ENCODE data around the gene SWAP70. TPM values are rescaled to one million over a fixed set of nuclear protein-coding genes. Genes with fewer than 3 reads are reported as not detected.

SWAP70 gene
- total RNA-seq, 1 experiment from 2014 or later: 13.0 TPM

DNA sequence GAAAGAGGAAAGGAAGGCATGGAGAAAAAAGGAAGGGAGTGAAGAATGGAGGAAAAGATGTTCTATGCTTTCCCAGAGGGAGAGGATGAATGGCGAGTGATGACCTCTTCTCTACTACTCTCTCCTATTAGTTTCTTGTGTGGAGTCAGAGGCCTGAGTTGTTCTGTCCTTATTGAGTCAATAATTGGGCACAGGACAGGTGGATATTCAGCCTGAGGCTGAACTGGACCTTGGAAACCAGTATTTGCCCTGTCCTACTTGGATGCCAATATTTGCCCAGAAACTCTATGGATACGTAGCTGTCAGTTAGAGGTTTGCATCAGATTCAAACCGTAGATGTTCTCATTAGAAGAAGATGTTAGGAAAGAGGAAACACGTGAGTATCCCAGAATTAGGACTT, 17.6 kb upstream of the SWAP70 start:
- DNase-seq (ENCODE audit: unreplicated experiment): no peak
- intact Hi-C loops (cut with micrococcal nuclease): no loop called here
- H3K9me3 Mint-ChIP-seq (ENCODE audit: unreplicated experiment): peaks cover 8% of the 10 kb centered on the region
- ChIA-PET POLR2A (no interaction called here), CTCF (interaction anchor here (1.5 kb wide), 1 partner anchor 33 kb away, joined by 4 read pairs; no protein-coding TSS in a partner anchor)
- BruUV-seq (replicated peaks): no TSS peak
- no peaks in the 10 kb centered on the region for H3K27me3 Mint-ChIP-seq (ENCODE audit: insufficient read depth, unreplicated experiment)
- H3K4me1 Mint-ChIP-seq (ENCODE audit: insufficient read depth, unreplicated experiment): no peaks in the 10 kb centered on the region
- TF ChIP-seq, protein P1, sequence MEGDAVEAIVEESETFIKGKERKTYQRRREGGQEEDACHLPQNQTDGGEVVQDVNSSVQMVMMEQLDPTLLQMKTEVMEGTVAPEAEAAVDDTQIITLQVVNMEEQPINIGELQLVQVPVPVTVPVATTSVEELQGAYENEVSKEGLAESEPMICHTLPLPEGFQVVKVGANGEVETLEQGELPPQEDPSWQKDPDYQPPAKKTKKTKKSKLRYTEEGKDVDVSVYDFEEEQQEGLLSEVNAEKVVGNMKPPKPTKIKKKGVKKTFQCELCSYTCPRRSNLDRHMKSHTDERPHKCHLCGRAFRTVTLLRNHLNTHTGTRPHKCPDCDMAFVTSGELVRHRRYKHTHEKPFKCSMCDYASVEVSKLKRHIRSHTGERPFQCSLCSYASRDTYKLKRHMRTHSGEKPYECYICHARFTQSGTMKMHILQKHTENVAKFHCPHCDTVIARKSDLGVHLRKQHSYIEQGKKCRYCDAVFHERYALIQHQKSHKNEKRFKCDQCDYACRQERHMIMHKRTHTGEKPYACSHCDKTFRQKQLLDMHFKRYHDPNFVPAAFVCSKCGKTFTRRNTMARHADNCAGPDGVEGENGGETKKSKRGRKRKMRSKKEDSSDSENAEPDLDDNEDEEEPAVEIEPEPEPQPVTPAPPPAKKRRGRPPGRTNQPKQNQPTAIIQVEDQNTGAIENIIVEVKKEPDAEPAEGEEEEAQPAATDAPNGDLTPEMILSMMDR (IDR thresholded peaks at IDR 0.05; ENCODE audit: unreplicated experiment): no peak
- H3K4me3 Mint-ChIP-seq (ENCODE audit: unreplicated experiment): no peak overlapping the region
- H3K27ac Mint-ChIP-seq (ENCODE audit: low read depth, unreplicated experiment): no peak overlapping the region
- no peaks in the 10 kb centered on the region for H3K36me3 Mint-ChIP-seq (ENCODE audit: insufficient read depth, unreplicated experiment)

DNA sequence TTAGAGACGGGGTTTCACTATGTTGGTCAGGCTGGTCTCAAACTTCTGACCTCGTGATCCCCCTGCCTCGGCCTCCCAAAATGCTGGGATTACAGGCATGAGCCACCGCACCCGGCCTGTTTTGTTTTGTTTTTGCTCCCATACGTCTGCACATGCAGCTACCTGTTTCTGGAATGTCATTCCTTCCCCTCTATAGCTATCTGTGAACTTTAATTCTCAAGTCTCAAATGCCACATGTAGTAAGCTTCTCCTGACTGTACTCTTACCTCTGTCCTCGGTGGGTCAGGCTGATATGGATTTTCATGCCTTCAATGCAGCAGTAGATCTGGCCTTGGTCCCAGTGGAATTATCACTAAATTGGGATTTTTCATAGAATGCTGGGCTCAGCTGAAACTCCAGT, 12.4 kb upstream of the SWAP70 start:
- CTCF ChIA-PET: interaction anchor here (0.6 kb wide), 1 partner anchor 71 kb away, joined by 5 read pairs; no protein-coding TSS in a partner anchor
- TF ChIP-seq, protein P1 (IDR thresholded peaks at IDR 0.05; ENCODE audit: unreplicated experiment): no peak
- Mint-ChIP-seq H3K4me1 (ENCODE audit: insufficient read depth, unreplicated experiment) (peaks cover 5% of the 10 kb centered on the region), H3K27ac (ENCODE audit: low read depth, unreplicated experiment) (peak overlapping the region; percentile 31), H3K27me3 (ENCODE audit: insufficient read depth, unreplicated experiment) (no peaks in the 10 kb centered on the region), H3K9me3 (ENCODE audit: unreplicated experiment) (peaks cover 8% of the 10 kb centered on the region), H3K36me3 (ENCODE audit: insufficient read depth, unreplicated experiment) (no peaks in the 10 kb centered on the region), H3K4me3 (ENCODE audit: unreplicated experiment) (no peak overlapping the region)
- POLR2A ChIA-PET: interaction anchor here (1.2 kb wide), 1 partner anchor 13 kb away, joined by 4 read pairs; no protein-coding TSS in a partner anchor
- no peak for DNase-seq (ENCODE audit: unreplicated experiment)
- intact Hi-C loops (cut with micrococcal nuclease): no loop called here
- BruUV-seq (replicated peaks): no TSS peak

DNA sequence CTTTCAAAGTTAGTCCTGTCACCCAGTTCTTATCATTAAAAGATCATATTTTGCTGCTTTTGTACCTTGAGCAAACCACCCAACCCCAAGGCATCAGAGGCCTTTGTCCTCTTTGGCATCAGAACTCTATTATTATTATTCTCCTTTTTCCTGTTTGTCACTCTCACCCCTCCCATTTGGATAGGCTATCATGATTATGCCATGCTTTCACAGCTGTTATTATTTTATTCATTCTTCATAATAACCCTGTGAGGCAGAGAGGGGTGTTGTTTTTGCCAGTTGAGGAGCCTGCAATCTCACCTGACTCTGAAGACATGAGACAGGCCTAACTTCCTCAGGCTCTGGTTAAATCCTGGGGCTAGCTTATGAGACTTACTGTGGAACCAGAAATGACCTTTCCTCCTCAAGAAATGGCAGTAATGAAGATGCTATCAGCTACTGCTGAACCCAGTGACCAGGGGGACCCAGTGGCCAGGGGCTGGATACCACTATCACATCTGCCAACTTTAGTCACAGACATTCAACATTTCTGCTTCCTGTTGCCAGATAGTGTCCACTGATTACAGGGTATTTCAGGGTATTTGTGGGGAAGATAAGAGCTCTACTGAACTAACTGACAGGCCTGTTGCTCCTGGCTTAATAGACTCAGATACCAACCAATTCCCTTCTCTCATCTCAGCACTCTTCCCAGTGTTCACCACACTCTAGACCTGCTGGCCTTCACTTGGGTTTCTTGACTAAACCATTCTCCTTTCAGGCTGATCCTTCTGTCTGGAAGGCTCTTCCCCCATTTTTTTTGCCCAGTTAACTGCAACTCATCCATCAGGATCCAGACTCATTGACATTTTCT, 11.8 kb upstream of the SWAP70 start:
- H3K9me3 Mint-ChIP-seq (ENCODE audit: unreplicated experiment): peaks cover 8% of the 10 kb centered on the region
- intact Hi-C loops (cut with micrococcal nuclease): no loop called here
- POLR2A ChIA-PET: interaction anchor here (1.2 kb wide), 1 partner anchor 12 kb away, joined by 4 read pairs; no protein-coding TSS in a partner anchor
- TF ChIP-seq, protein P1 (IDR thresholded peaks at IDR 0.05; ENCODE audit: unreplicated experiment): no peak
- BruUV-seq (replicated peaks): no TSS peak
- H3K36me3 Mint-ChIP-seq (ENCODE audit: insufficient read depth, unreplicated experiment): no peaks in the 10 kb centered on the region
- no peaks in the 10 kb centered on the region for H3K27me3 Mint-ChIP-seq (ENCODE audit: insufficient read depth, unreplicated experiment)
- no peak overlapping the region for H3K4me3 Mint-ChIP-seq (ENCODE audit: unreplicated experiment)
- CTCF ChIA-PET: interaction anchor here (1.0 kb wide), 1 partner anchor 39 kb away, joined by 3 read pairs; no protein-coding TSS in a partner anchor
- peaks cover 5% of the 10 kb centered on the region for H3K4me1 Mint-ChIP-seq (ENCODE audit: insufficient read depth, unreplicated experiment)
- peak overlapping the region; percentile 31 for H3K27ac Mint-ChIP-seq (ENCODE audit: low read depth, unreplicated experiment)
- no peak for DNase-seq (ENCODE audit: unreplicated experiment)

DNA sequence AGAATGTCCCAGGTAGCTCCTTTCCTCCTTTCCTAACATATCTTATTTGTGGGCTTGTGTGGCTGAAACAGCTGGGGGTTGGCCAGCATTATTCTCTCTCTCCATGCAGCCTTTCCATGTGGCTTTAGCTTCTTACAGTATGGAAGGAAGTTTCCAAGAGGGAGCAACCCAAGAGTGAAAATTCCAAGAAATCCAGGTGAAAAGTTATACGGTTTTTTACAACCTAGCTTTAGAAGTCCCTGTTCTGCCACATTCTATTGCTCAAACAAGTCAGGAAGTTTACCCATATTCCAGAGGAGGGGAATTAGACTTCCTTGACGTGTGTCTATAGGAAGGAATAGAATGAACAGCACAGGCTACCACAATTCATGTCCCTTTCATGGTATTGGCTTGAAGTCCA, 10.0 kb upstream of the SWAP70 start:
- POLR2A ChIA-PET: interaction anchor here (0.6 kb wide), 1 partner anchor 31 kb away, joined by 3 read pairs; no protein-coding TSS in a partner anchor
- Mint-ChIP-seq H3K9me3 (ENCODE audit: unreplicated experiment) (no peaks in the 10 kb centered on the region), H3K36me3 (ENCODE audit: insufficient read depth, unreplicated experiment) (no peaks in the 10 kb centered on the region), H3K4me3 (ENCODE audit: unreplicated experiment) (no peak overlapping the region), H3K27ac (ENCODE audit: low read depth, unreplicated experiment) (no peak overlapping the region), H3K4me1 (ENCODE audit: insufficient read depth, unreplicated experiment) (peaks cover 5% of the 10 kb centered on the region), H3K27me3 (ENCODE audit: insufficient read depth, unreplicated experiment) (no peaks in the 10 kb centered on the region)
- CTCF ChIA-PET: interaction anchor here (1.0 to 1.8 kb wide), 2 partner anchors 12 to 94 kb away, joined by 3 to 5 read pairs; no protein-coding TSS in a partner anchor
- DNase-seq (ENCODE audit: unreplicated experiment): no peak
- BruUV-seq (replicated peaks): no TSS peak
- intact Hi-C loops (cut with micrococcal nuclease): no loop called here
- TF ChIP-seq, protein P1 (IDR thresholded peaks at IDR 0.05; ENCODE audit: unreplicated experiment): no peak
